Measurements from ENCODE around the gene HMGCS2.

DNA sequence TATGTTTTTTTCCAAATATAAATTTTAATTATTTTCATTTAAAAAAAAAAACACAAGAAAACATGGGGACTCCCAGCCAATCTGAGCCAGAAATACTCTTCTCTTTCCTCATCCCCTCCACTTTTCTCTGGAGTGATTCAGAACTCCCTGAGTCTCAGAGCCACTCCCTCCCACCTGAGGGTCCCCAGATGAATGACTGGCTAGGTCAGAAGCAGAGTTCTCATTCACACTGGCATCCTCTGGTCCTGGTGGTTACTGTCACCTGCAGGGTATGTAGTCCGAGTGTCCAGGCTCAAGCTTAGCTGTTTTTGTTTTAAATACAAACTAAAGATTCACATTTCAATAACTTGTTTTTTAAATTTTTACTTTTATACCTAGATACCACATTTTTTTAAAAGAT lies 6.3 kb downstream of the HMGCS2 start:
- no peak for TF ChIP-seq MAZ (IDR thresholded peaks at IDR 0.05; ENCODE audit: borderline replicate concordance, low read depth, low read length)
- TF ChIP-seq, protein P1, sequence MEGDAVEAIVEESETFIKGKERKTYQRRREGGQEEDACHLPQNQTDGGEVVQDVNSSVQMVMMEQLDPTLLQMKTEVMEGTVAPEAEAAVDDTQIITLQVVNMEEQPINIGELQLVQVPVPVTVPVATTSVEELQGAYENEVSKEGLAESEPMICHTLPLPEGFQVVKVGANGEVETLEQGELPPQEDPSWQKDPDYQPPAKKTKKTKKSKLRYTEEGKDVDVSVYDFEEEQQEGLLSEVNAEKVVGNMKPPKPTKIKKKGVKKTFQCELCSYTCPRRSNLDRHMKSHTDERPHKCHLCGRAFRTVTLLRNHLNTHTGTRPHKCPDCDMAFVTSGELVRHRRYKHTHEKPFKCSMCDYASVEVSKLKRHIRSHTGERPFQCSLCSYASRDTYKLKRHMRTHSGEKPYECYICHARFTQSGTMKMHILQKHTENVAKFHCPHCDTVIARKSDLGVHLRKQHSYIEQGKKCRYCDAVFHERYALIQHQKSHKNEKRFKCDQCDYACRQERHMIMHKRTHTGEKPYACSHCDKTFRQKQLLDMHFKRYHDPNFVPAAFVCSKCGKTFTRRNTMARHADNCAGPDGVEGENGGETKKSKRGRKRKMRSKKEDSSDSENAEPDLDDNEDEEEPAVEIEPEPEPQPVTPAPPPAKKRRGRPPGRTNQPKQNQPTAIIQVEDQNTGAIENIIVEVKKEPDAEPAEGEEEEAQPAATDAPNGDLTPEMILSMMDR (IDR thresholded peaks at IDR 0.05): no peak
- TF ChIP-seq EHMT2 (IDR thresholded peaks at IDR 0.05; ENCODE audit: low read depth): no peak
- TF ChIP-seq RAD21 (conservative IDR thresholded peaks at IDR 0.05 in 1 of 2, IDR thresholded peaks at IDR 0.05 in 1 of 2): no peak
- no peak for TF ChIP-seq CHD2 (IDR thresholded peaks at IDR 0.05; ENCODE audit: low read length, partially characterized antibody)
- no peak for TF ChIP-seq HOXB5 (CRISPR knock-in tag; IDR thresholded peaks at IDR 0.05)
- no peak for TF ChIP-seq RCOR1 (IDR thresholded peaks at IDR 0.05; ENCODE audit: low read depth, low read length)
- TF ChIP-seq POLR2A (IDR thresholded peaks at IDR 0.05; ENCODE audit: low read length): no peak

All from A549 (cell line).